GM19023 (cell line): ENCODE results near the gene CIPC.

Experiments
- ATAC-seq: cut with Tn5 transposase; IDR thresholded peaks from one replicate; pipeline ENCODE4 v1.9.1; 2021; ENCODE audit warnings: mild to moderate bottlenecking, moderate library complexity; ENCODE audit not compliant: unreplicated experiment

CIPC gene

GRCh38 chr14:77123381-77124325, 25.6 kb downstream of the CIPC start:
- ATAC-seq, result no peak

GRCh38 chr14:77124345-77125280, 26.6 kb downstream of the CIPC start:
- no peak for ATAC-seq

GRCh38 chr14:77125281-77125801, 27.3 kb downstream of the CIPC start:
- no peak for ATAC-seq

- no peak for ATAC-seq
Observed at GRCh38 chr14:77125823-77126325, 27.8 kb downstream of the CIPC start.

GRCh38 chr14:77126461-77126990, 28.5 kb downstream of the CIPC start:
- no peak for ATAC-seq

- no peak for ATAC-seq
Observed at GRCh38 chr14:77128414-77128891, 30.4 kb downstream of the CIPC start.

- no peak for ATAC-seq
Observed at GRCh38 chr14:77130386-77130785, 32.3 kb downstream of the CIPC start.

- no peak for ATAC-seq
Observed at GRCh38 chr14:77131206-77131605, 33.1 kb downstream of the CIPC start.

- ATAC-seq, result no peak
Observed at GRCh38 chr14:77131871-77132486, 33.9 kb downstream of the CIPC start.

- ATAC-seq, result no peak
Observed at GRCh38 chr14:77133720-77134338, 35.8 kb downstream of the CIPC start.

- ATAC-seq, result no peak
Observed at GRCh38 chr14:77139022-77139421, 41.0 kb downstream of the CIPC start.

GRCh38 chr14:77139540-77140358, 41.7 kb downstream of the CIPC start:
- ATAC-seq, result no peak

- ATAC-seq, result no peak
Observed at GRCh38 chr14:77140359-77141213, 42.5 kb downstream of the CIPC start.

- no peak for ATAC-seq
Observed at GRCh38 chr14:77141214-77142004, 43.4 kb downstream of the CIPC start, which contains the start of gene ZDHHC22. ZDHHC22 (minus strand) TSS chr14:77141791; CDS start chr14:77139738, 2,053 bp downstream.

- ATAC-seq, result no peak
Observed at GRCh38 chr14:77142005-77142800, 44.1 kb downstream of the CIPC start.

- no peak for ATAC-seq
Observed at GRCh38 chr14:77143071-77143470, 45.0 kb downstream of the CIPC start.
